DLD1 (cell line): ENCODE results near the gene ADAMTS4.

Experiments
- in situ Hi-C: cut with HindIII; loops from 2 replicates; pipeline ENCODE4 v1.10.0; 2017; ENCODE audit warnings: low sequenced_read_pairs

The ADAMTS4 gene

DNA sequence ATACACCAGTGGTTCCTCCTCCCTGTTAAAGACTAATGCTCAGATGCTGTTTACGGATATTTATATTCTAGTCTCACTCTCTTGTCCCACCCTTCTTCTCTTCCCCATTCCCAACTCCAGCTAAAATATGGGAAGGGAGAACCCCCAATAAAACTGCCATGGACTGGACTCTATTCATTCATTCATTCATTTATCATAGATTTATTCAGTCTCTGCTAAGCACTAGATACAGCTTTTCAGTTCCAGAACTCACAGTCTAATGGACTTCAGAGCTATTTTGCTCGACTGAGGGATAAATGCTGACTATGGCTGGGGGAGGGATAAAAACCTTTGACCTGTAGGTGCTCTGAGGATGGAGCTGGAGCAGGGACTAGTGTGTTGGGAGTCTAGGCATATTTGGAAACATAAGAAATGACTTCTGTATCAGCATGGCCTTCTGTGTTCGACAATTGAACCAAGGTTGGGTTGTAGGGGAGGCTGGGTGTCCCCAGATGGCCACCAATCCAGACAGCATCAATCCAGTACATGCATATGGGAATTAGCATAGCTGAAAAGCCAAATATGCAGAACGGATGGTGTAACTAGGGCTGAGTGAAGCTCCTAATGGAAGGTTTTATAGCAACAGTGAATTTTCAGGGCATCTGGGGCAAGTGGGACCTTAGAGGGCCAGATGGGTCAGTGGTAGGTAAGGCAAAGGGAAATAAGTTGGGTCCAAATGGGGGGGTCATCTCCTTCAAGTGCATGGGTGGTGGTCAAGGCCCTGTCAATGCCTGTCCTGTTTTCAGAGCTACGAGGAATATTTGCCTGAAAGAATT, 20.4 kb upstream of the ADAMTS4 start:
- in situ Hi-C loops = loop anchor here (25.0 kb wide), 1 partner anchor 143 kb away; the partner anchor contains the start of gene CFAP126

DNA sequence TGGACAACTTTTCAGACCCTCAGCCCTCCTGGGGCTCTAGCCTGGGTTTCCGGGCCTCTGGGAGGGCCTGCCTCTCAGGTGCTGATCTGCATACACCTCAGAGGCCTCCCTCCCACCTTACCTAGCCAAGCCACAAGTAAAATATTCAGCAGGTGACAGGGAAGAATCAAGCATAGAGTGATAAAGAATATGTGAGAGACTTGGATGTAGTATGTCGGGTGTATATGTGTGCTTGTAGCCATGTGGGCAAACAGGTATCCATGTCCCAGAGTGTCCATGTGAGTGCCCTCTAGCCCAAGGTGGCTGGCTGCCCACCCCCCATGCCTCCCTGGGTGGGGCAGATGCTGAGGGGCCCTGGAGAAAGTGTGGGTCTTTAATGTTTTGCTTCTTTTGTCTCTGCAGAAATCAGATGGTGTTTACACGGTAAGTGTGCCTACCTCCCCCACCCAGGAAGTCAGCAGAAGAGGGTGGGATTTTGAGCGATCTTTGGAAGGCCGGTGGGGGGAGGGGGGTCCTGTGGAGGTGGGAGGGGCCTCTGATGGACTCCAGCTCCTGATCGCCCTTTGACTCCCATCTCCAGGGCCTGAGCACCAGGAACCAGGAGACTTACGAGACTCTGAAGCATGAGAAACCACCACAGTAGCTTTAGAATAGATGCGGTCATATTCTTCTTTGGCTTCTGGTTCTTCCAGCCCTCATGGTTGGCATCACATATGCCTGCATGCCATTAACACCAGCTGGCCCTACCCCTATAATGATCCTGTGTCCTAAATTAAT, 19.6 kb upstream of the ADAMTS4 start:
- in situ Hi-C loops = loop anchor here (25.0 kb wide), 1 partner anchor 144 kb away; the partner anchor contains the start of gene CFAP126

DNA sequence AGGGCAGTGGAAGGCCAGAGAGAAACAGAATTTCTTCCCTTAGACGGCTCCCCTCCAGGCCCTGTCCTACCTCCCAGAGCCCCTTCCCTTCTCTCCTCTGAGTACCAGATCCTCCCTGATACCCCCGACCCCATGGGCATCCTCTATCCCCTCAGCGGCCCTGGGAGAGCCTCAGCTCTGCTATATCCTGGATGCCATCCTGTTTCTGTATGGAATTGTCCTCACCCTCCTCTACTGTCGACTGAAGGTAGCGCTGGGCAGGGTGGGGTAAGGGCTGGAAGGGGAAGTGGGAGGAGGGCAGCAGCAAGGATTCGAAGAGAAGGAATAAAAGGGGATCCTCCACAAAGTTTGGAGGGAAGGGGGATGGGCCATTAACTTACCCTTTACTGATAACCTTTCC, 19.0 kb upstream of the ADAMTS4 start:
- in situ Hi-C loops = loop anchor here (25.0 kb wide), 1 partner anchor 144 kb away; the partner anchor contains the start of gene CFAP126

DNA sequence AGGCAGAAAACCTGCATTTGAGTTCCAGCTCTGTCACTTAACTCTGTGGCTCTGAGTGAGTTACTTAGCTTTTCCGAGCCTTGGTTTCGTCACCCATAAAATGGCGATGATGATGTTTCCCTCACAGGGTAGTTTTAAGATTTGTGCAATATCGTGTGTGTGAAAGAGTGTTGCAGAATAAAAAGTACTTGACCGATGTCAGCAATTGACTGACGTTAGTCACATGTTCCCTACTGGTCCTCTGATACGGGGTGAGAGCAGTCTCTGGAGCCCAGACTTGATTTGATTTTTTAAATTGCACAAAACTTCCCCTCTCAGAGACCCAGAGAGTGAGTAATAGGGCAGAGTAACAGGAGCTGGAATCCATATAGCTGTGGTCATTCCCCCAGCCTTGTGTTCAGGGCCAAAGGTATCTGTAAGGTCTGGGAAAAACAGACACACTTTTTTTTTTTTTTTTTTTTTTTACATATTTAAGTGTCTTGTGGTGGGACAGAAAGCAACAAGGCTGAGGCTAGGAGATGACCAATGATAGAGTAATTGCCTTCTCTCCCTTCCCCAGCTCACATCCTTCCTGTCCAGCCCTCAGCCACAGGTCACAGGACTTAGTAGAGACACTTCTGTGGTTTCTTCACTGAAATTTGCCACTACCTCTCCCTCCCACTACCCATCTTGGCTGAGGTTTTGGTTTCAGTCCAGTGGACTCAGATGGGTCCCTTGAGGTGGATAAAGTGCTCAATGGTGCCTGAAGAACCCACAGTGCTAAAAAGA, 18.3 kb upstream of the ADAMTS4 start:
- in situ Hi-C loops = loop anchor here (25.0 kb wide), 1 partner anchor 145 kb away; the partner anchor contains the start of gene CFAP126

DNA sequence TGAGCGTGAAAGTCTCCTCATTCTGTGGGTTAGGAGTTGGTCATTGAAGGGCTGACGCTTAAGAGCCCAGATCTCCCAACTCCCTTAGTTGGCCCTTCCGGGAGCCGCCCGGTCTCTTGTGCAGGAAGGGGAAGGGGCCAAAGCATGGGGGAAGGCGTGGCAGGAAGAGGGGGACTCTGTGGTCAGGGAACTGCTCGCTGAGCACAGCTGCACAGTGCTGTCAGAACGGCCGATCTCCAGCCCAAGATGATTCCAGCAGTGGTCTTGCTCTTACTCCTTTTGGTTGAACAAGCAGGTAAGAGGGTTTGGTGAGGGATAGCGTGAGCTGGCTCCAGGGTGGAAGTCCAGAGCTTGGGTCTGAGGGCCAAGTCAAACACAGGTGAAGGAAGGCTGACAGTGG, 16.2 kb upstream of the ADAMTS4 start, which contains the start of gene FCER1G:
Gene FCER1G, plus strand, starts transcription at position 220 of the 400 bp plus-strand sequence. Its CDS starts 27 bp downstream, at position 247.
- in situ Hi-C loops = loop anchor here (25.0 kb wide), 1 partner anchor 147 kb away; the partner anchor contains the start of gene CFAP126

DNA sequence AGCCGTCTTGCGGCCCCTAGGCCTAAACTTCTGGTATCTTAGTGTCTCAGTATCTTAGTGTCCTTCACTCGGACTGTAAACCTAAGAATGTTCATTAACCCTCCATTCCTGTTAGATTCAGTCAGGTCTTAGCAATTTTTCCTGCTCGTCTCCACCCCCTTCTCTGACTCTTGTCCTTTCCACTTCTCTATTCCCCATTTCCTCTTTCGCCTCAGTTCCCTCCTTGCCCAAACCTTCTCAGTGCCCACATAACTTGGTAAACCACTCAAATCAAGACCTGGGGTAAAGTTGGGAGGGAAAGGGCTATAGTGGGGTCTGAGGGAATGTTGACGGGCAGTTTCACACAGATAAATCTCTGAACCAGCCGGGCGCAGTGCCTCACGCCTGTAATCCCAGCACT, 15.5 kb upstream of the ADAMTS4 start:
- in situ Hi-C loops = loop anchor here (25.0 kb wide), 1 partner anchor 148 kb away; the partner anchor contains the start of gene CFAP126

DNA sequence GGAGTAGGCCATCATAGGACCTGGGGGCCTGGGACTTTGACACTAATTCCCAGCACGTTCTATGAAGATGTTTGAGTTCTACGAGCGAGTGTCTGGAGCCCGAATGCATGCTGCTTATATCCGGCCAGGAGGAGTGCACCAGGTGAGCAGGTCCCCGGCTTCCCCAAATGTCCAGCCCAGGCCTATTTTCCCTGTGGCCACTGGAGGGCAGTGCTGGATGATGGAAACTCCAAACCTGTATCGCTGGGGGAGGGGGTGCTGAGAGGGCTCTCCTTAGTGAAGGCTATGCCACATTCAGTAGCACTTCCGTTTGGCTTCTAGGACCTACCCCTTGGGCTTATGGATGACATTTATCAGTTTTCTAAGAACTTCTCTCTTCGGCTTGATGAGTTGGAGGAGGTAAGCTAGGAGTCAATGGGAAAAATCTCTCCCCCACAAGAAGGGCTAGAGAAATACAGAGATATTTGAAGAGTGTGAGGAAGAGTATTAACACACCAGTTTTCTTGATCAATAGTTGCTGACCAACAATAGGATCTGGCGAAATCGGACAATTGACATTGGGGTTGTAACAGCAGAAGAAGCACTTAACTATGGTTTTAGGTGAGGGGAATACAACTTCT, 11.0 kb upstream of the ADAMTS4 start:
- in situ Hi-C loops = loop anchor here (25.0 kb wide), 1 partner anchor 152 kb away; the partner anchor contains the start of gene CFAP126

DNA sequence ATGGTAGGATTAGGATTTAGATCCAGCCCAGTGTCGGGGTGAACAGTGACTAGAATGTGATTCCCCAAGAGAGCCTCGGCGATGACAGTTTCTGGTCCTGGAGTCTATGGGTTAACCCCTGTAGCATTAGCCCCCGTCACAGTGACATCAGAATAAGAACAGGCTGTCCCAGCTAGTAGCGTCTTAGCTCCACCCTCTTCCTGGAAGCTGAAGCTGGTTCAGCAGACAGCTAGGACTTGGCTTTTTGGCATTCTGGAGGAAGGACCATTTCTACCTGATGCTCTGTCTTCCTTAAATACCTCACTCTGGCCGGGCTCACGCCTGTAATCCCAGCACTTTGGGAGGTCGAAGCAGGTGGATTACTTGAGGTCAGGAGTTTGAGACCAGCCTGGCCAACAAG, 8.3 kb upstream of the ADAMTS4 start:
- in situ Hi-C loops = loop anchor here (25.0 kb wide), 1 partner anchor 155 kb away; the partner anchor contains the start of gene CFAP126

DNA sequence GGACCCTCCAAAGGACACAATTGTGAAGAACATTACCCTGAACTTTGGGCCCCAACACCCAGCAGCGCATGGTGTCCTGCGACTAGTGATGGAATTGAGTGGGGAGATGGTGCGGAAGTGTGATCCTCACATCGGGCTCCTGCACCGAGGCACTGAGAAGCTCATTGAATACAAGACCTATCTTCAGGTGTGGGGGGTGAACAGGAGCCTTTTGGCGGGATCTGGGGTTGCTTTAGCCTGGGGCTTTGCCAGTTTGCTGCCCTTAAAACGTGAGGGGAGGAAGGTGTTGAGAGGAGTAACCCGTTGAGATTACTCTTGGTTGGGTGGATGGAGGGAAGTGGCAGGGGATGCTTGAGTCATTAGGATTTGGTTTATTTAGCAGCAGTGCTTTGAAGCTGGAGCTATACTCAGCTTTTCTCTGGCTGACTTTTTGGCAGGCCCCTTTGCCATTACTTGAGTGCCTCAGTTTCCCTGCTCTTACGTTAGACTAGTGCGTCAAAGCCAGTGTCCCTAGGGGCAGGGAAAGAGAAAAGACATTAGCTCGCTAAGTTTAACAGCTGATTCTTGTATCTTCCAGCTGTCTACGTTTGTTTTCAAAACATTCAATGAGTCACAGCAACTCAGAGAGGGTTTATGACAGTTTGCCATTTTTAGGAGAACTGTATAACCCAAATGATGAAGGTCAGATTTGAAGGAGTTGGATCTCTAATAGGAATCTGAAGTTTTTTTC, 7.7 kb upstream of the ADAMTS4 start:
- in situ Hi-C loops = loop anchor here (25.0 kb wide), 1 partner anchor 156 kb away; the partner anchor contains the start of gene CFAP126

DNA sequence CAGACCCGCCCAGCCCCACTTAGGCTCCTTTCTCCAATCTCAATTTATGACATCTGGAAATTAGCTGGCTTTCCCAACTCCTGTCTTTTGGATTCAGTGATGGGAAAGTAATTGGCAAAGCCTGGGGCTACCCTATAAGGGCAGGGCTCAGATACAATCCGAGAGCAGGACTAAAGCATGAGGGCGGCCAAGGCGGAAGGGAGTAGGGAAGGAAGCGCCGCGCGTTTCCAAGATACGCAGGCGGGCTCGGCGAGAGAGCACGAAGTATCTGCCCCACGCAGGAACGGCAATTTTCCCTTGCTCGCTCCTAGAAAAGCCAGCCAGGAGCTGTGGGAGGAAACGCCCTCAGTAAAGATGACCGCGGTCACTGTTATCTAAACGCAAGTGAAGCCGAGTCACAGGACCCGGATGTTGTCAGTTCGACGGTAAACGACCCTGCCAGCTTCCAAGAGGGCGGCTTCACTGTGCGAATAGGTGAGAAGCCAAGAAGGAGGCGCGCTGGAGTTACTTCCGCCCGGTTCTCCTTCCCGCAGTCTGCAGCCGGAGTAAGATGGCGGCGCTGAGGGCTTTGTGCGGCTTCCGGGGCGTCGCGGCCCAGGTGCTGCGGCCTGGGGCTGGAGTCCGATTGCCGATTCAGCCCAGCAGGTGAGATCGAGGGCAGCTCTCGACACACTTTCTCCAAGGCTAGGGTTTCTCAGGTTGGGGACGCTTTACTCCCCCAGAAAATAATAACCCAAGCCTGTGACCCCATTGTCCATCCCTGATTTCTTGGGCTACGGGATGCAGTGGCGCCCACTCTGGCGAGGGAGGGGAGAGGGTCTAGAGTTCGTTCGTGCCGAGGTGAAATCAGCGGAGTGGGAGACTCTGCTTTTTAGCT, 3.2 kb upstream of the ADAMTS4 start, which contains the start of gene NDUFS2:
Gene NDUFS2, plus strand, starts transcription at position 532 of the 877 bp plus-strand sequence. Its CDS starts 19 bp downstream, at position 551.
- in situ Hi-C loops = loop anchor here (25.0 kb wide), 1 partner anchor 160 kb away; the partner anchor contains the start of gene CFAP126

DNA sequence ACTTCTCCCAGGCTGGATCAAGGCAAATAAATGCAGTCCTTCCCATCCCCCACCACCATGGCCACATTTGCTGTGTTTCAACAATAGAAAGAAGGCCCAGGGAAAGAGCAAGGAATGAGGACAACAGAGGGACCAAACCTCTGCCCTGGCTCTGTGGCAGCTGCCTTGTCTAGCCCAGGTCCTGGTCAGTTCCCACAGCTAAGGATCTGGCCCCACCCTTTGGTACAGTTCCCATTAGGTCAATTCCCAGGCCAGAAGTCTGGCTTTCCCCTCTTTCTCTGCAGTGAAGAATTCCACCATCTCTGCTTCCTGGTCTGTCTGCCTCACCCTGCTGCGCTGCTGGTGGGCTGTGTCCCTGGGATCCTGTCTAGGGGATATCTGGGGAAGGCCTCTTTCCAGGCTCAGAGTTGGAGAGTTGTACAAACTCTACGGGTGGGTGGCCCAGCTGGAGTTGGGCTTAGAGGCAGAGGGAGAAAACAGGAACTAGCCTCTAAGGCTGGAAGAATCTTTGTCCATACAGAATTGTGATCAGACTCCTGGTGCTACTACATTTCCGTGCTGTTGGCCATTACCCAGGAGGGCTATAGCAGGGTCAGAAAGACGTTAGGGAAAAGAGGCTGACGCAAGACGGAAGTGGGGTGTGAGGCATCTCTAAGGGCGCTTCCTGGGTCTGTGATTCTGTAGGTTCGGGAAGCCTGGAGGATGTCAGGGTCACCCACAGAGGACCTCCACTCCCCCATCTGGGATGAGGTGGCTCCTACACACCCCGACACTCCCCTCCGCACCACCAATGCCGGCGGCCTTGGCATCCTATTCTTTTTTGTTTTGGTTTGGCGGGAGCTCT, 2.4 kb upstream of the ADAMTS4 start:
- in situ Hi-C loops = loop anchor here (25.0 kb wide), 1 partner anchor 161 kb away; the partner anchor contains the start of gene CFAP126

DNA sequence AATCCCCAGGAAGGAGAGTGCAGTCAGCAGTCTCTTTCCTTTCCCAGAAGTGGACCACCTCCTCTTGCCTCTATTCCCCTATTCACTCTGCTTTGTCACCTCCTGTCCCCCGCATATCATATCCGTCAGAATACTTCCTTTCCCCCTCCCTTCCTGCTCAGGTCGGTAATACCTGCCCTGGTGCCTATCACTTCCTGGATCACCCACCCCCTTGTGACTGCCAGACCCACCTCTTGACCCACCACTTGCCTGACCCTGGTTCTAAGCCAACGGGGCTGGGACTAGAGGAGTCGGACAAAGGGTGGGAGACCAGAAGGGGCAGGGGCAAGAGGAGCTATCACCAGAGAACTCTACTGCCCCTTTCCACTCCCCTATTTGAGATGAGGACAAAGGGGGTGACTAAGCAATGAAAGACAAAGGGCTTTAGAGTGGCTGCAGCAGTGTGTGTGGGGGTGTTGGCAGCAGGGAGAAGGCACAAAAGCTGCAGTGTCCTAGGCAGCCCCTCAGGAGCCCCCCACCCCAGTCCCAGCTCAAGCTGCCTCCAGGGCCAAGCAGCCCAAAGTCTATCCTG, 1.7 kb upstream of the ADAMTS4 start:
- in situ Hi-C loops = loop anchor here (25.0 kb wide), 1 partner anchor 162 kb away; the partner anchor contains the start of gene CFAP126

DNA sequence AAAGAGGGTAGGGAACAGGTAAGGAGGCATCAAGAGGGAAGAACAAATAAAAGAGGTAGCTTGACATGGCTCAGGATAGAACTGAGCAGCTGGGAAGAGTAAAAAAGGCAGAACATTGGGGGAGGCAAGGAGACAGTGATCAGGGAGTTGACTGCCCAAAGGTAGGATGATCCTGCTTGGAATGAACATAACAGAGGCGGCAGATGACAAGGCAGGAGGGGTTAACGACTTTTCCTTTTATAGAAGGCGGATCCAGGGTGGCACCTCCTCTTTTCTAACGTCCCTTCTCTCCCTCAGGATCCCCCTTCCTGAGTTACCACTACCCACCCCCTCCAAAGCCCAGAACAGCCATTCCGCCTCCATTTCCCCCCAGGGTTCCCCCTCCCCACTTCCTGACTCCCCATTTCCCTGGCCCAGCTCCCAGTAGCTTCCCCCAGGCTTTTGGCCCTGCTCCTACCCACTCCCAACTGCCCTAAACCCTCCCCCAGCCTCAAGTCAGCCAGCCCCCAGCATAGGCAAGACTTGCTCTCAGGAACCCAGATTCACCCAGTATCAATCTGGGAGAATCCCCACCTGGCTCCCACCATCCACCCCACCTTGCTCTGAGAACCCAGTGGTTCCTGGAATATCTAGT, 769 bp upstream of the ADAMTS4 start:
- in situ Hi-C loops = loop anchor here (25.0 kb wide), 1 partner anchor 163 kb away; the partner anchor contains the start of gene CFAP126

DNA sequence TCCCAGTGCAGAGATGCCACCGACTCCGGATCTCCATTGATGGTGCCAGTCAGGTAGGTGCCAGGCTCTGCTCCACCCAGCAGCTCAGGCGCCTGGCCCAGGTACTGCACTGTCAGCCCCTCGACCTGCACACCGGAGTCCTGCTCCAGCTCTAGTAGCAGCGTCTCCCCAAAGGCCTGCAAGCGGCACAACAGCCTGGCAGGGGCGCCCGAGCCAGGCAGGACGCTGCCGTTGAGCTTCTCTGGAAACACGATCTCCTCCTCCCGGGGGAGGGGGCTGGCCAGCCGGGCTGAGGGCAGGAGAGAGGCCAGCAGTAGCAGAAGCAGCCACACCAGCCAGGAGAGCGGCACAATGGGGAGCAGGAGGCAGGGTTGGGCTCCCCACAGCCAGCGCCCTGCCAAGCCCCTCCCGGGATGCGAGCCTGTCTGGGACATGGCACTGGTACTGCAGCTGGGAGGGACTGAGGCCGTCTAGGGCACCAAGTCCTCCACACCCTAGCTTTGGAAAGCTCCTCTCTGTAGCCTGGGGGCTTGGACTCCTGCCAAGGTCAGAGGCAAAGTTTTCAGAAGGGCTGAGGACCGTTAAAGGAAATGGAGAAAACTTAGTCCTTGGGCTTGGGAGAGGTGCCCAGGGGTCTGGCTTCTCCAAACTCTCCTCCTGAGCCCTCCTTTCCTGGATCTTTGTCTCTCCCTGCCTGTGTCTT, 509 bp downstream of the ADAMTS4 start:
- in situ Hi-C loops = no loop called here

DNA sequence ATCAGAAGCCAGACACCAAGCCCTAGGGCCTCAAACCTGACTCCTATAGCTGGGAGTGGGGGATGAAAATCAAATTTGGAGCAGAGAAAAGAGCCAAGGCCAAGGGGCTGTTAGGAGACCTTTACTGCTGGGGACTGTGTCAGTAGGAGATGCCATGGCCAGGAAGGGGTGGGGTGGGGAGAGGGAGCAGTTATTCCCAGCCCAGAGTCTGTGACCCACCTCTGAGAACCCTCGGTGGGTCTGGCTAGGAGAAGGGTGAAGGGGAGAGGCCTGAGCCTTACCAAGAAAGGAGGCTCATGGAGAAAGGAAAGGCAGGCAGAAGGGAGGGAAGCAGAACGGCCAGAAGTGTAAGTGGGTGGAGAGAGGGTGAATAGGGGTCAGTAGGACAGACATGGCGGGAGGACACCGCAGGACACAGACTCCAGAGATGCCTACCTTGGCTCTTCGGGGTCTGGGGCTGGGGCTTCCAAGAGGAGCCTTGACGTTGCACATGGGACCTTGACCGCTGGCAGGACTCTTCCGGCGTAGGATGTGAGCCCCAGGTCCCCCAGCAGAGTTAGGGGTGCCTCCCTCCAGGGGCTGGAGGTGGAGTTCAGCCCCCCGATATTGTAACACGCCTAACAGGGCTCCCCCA, 1.2 kb downstream of the ADAMTS4 start:
- in situ Hi-C loops = no loop called here
